Stimulated activated CD8-positive, alpha-beta memory T cell treated with anti-CD3 and anti-CD28 coated beads, Interleukin-15, amount 100 ng/mL, for 24 hours (primary cell): ENCODE measurements around the gene NME9.
"Not testable (repeated sequence)": the region's sequence is repeated elsewhere in the genome, so short reads cannot be mapped to it uniquely, and the experiment has no call there.

Experiments used
- DNase-seq: peaks from one replicate; pipeline ENCODE4 v3.0.0-alpha.2; 2020; ENCODE audit warnings: low read depth

Gene NME9, protein sequence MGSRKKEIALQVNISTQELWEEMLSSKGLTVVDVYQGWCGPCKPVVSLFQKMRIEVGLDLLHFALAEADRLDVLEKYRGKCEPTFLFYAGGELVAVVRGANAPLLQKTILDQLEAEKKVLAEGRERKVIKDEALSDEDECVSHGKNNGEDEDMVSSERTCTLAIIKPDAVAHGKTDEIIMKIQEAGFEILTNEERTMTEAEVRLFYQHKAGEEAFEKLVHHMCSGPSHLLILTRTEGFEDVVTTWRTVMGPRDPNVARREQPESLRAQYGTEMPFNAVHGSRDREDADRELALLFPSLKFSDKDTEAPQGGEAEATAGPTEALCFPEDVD

GRCh38 chr3:138329127-138329983, at the start of gene NME9:
TSS of gene NME9 (minus strand) at chr3:138329851. CDS start at chr3:138329335, 516 bp downstream.
- DNase-seq, result peak; percentile 68

DNA sequence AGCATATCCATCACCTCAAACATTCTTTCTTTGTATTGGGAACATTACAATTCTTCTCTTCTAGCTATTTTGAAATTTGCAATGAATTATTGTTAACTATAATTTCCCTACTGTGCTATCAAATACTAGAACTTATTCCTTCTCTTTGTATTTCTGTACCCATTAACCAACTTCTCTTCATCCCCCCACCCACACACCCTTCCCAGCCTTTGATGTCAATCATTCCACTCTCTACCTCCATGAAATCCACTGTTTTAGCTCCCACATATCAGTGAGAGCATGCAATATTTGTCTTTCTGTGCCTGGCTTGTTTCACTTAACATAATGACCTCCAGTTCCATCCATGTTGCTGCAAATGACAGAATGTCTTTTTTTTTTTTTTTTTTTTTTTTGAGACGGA, 49.3 kb upstream of the NME9 start:
- no peak for DNase-seq

GRCh38 chr3:138378331-138378730, 48.7 kb upstream of the NME9 start:
- DNase-seq, result no peak

- DNase-seq, result no peak
These were observed 48.2 kb upstream of the NME9 start for GRCh38 chr3:138377804-138378203.

GRCh38 chr3:138377212-138377611, 47.6 kb upstream of the NME9 start:
- DNase-seq, result not testable (repeated sequence)

GRCh38 chr3:138376663-138377062, 47.0 kb upstream of the NME9 start:
- no peak for DNase-seq

DNA sequence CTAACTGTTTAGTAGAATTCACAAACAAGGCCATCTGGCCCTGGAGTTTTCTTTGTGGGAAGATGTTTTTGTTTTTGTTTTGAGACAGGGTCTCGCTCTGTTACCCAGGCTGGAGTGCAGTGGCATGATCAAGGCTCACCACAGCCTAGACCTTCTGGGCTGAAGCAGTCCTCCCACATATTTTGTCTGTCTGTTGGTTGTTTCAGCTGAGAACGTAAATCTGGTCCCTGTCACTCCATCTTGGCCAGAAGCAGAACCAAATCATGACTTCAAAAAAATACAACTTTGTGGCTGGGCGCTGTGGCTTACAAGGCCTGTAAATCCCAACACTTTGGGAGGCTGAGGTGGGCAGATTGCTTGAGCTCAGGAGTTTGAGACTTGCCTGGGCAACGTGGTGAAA, 45.8 kb upstream of the NME9 start:
- DNase-seq, result no peak

DNA sequence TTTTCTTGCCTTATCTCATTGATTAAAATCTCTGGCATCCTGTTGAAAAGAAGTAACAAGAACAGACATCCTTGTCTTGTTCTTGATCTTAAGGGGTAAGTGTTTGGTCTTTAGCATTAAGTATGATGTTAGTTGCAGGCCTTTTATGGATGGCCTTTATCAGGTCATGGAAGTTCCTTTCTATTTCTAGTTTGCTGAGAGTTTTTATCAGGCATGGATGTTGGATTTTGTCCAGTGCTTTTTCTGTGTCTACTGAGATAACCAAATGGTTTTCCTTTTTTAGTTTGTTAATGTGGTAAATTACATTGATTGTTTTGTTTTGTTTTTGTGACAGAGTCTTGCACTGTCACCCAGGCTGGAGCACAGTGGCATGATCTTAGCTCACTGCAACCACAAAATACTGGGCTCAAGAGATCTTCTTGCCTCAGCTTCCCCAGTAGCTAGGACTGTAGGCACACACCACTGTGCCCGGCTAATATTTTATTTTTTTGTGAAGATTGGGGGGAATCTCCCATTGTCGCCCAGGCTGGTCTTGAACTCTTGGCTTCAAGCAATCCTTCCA, 45.0 kb upstream of the NME9 start:
- DNase-seq, result no peak

DNA sequence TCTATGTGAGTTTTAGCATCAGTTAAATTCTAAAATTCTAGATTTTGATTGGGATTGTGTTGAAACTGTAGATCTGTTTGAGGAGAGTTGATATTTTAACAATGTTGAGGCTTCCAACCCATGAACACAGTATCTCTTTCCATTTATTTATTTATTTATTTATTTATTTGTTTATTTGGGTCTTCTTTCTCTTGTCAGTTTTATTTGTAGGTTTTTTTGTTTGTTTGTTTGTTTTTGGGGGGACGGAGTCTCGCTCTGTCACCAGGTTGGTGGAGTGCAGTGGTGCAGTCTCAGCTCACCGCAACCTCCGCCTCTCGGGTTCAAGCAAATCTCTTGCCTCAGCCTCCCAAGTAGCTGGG, 44.1 kb upstream of the NME9 start:
- DNase-seq, result no peak

DNA sequence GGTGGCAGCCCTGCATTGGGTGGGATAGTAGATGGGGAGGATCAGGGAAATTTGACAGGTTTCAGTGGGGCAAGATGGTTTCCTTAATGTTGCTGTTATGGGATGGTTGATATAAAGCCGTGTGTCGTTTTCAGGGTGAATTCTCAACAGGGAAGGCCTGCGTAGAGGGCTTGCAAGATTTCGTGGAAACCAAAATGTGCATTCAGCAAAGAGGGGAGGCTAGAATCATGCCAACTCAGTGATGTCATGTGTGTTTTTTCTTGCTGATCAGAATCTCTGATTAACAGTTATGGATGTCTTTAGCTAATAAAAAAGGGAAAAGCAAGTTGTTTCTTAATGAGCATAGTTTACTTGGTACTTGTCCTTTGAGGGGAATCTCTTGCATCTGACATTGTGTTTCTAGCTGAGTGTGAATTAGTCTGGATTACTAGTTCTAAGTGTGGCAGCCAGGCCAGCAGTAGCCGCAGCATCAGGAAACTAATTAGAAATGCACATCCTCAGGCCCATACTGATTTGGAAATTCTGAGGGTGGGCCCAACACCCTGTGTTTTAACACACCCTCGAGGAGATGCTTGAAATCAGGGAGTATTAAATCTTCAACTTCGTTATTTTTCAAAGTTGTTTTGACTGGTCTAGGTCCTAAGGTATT, 43.6 kb upstream of the NME9 start:
- no peak for DNase-seq

GRCh38 chr3:138371070-138371965, 41.7 kb upstream of the NME9 start:
- DNase-seq, result no peak

DNA sequence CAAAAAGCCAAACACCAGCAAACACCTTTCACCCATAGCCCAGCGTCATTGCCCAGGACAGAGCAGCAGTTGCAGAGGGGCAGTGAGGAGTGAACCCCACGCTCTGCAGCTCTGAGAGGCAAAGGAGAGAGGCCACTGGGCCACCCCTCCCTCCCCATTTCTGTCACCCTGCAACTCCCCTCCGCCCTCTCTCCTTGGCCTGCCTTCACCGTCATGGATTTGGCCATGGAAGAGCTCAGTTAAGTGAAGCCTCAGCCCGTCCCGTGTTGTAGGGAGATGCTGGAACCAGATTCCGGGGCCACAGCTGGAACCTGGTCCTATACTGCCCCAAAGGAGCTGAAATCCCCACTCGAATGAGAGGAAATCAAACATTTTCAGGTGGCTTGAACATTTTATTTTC, 40.7 kb upstream of the NME9 start:
- DNase-seq, result no peak

GRCh38 chr3:138369151-138369900, 39.7 kb upstream of the NME9 start:
- DNase-seq, result no peak

DNA sequence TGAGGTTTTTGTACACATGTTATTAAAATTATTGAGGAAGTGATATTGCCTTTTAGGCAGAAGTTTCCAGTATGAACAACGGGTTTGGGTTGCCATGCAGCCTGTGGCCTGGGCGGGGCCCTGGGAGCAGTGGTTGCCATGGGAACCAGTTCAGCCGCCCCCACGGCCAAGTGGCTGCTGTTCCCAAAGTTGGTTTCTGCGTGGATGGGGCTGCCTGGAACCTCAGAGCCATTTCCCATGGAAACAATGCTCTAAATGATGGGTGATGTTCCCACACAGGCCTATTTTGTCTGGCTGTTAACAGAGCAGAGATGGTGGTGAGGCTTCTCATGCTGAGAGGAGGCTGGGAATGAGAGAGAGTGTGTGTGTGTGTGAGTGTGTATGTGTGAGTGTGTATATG, 38.3 kb upstream of the NME9 start:
- no peak for DNase-seq

DNA sequence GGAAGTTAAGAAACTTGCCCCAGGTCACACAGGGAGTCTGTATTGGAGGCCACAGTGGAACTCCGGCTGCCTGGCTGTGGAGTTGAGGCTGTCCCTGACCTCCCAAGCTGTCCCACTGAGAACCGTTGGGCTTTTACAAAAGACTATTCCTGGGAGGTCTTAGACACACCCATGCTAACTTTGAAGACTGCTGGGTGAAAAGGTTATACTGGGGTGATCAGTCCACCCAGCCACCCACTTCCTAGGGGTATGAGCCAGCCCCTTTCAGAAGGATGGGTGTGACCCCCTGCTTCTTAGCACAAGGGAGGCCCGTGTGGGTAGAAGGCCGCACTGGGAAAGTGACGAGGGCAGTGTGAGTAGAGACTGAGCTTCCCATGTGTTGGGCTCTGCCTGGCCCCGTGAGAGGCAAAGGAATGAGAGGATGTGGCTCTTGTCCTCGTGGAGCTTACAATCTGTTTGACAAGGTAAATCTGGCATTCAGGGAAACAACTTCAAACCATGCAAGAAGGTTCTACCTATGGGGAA, 37.7 kb upstream of the NME9 start:
- DNase-seq, result no peak

- no peak for DNase-seq
These were observed 36.5 kb upstream of the NME9 start for GRCh38 chr3:138366006-138366759.

DNA sequence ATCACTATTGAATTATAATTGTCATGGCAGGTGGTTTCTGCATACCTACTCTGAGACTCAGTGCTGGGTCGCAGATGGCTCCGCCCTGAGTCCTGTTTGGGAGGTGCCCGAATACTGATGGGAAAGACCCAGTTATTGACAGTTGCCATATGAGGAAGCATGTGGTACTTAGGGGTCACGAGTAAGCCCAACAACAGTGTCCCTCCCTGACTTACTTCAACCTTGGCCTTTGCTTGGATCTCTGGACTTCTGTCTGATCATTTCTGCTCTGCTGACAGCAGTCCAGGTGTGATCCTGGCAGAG, 35.6 kb upstream of the NME9 start:
- DNase-seq, result no peak

- no peak for DNase-seq
These were observed 35.0 kb upstream of the NME9 start for GRCh38 chr3:138364356-138365252.

DNA sequence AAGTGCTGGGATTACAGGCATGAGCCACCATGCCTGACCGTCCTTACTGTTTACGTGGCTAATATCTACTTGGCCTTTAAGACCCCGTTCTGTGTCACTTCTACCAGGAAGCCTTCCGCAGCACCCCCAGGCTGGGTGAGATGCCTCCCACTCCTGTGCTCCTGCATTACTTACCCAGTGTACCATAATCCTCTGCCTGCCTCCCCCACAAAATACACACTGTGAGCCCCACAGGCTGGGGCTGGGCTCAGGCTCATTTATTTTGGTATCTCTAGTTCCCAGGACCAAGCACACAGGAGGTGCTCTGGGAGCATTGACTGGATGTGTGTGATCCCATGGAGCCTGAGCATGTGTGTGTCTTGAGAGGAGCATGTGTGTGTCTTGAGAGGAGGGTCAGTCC, 33.7 kb upstream of the NME9 start:
- no peak for DNase-seq
